ENCODE data around the gene ANKRD36.
"Not testable (repeated sequence)": the region's sequence is repeated elsewhere in the genome, so short reads cannot be mapped to it uniquely, and the experiment has no call there.

DNA sequence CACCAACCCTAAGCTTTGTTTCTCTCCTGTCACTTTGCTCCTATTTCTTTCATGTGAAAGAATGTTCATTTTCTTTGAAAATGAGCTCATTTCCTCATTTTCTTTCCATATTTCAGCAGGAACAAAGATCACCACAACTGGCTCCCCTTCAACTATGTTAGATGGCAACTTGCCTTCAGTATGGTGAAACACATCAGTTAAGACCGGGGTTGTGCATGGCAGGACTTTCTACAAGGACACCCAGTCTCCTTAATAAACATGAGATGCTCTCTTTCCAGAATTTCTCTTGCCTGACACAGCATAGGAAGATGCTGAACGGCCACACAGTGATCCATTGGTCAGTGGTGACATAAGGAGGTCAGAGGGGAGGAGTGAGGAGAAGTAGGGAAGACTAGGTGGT is 172.2 kb downstream of the ANKRD36 start:
- not testable (repeated sequence) for TF ChIP-seq POLR2AphosphoS5, TAF1, POLR2A, SPI1, POU2F2 (IDR thresholded peaks at IDR 0.05; ENCODE audit: low read depth, low read length)
